Thoracic aorta (tissue), 2 donors: ENCODE data around the gene PLPP6. TPM values are rescaled to one million over a fixed set of nuclear protein-coding genes. Genes with fewer than 3 reads are reported as not detected.

ENCODE experiments used
- ATAC-seq: fragments of 150-250 bp; one replicate; pipeline ENCODE4 v1.8.0; 2017; ENCODE audit warnings: low read depth; ENCODE audit not compliant: insufficient number of reproducible peaks, low FRiP score
- DNase-seq: peaks from one replicate; pipeline ENCODE4 v3.0.0-alpha.2; 2020; ENCODE audit warnings: low spot score
- H3K27ac ChIP-seq, 2 donors: fragments of 200-600 bp; sonication (generic); 1 replicate in 1 of 2; 2 replicates in 1 of 2; pipeline ENCODE4 v1.5.1; 2016; ENCODE audit warnings: mild to moderate bottlenecking in 2 of 2, moderate library complexity in 2 of 2
- H3K27me3 ChIP-seq: fragments of 200-600 bp; sonication (generic); replicated peaks from 2 replicates; pipeline ENCODE4 v1.6.0; 2016; ENCODE audit warnings: mild to moderate bottlenecking; ENCODE audit not compliant: insufficient read depth
- H3K36me3 ChIP-seq: fragments of 200-600 bp; sonication (generic); one replicate; pipeline ENCODE4 v1.5.1; 2016
- H3K4me1 ChIP-seq, 2 donors: fragments of 200-600 bp; sonication (generic); 1 replicate in 1 of 2; 2 replicates in 1 of 2; pipeline versions ENCODE4 v1.5.1 to v1.6.0; 2016; ENCODE audit warnings: low read depth in 2 of 2, mild to moderate bottlenecking in 1 of 2; ENCODE audit not compliant: control insufficient read depth in 1 of 2
- H3K4me3 ChIP-seq: fragments of 200-600 bp; sonication (generic); 2 replicates; pipeline ENCODE4 v1.5.1; 2016; ENCODE audit warnings: mild to moderate bottlenecking
- H3K9me3 ChIP-seq: fragments of 200-600 bp; sonication (generic); 2 replicates; pipeline ENCODE4 v1.5.1; 2016
- total RNA-seq, 2 donors: library from RNA; depleted of rRNA; stranded (reverse); fragments of >200 nt; gene quantifications; one replicate each; pipeline versions ENCODE4 v1.1.0 to v1.2.3, GENCODE V29; 2016
- TF ChIP-seq, protein P1 (sequence below): fragments of 200-600 bp; sonication (generic); IDR thresholded peaks from one replicate; pipeline ENCODE4 v1.5.1; 2019; ENCODE audit warnings: antibody characterized with exemption

PLPP6 gene
- total RNA-seq, 2 donors from 2014 or later = 4.5 to 5.0 TPM

DNA sequence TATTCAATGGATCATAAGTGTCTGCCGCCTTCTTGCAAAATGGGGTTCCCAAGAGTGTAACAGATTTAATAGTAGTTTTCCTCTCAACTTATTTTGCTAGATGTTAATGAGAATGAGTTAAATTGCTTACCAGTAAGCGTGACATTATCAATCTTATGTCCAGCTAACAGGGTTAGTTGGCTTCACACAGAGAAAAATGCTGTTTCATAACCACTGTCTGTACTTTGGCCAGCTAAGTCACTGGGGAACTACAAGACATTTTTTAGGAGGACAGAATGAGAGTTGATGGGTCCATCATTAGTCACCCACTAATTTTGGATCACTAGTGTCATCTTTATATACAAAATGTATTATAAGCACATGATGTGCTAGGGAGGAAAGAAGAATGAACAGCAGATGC lies 18.7 kb downstream of the PLPP6 start:
- TF ChIP-seq, protein P1, sequence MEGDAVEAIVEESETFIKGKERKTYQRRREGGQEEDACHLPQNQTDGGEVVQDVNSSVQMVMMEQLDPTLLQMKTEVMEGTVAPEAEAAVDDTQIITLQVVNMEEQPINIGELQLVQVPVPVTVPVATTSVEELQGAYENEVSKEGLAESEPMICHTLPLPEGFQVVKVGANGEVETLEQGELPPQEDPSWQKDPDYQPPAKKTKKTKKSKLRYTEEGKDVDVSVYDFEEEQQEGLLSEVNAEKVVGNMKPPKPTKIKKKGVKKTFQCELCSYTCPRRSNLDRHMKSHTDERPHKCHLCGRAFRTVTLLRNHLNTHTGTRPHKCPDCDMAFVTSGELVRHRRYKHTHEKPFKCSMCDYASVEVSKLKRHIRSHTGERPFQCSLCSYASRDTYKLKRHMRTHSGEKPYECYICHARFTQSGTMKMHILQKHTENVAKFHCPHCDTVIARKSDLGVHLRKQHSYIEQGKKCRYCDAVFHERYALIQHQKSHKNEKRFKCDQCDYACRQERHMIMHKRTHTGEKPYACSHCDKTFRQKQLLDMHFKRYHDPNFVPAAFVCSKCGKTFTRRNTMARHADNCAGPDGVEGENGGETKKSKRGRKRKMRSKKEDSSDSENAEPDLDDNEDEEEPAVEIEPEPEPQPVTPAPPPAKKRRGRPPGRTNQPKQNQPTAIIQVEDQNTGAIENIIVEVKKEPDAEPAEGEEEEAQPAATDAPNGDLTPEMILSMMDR = no peak
- Histone ChIP-seq H3K4me3 (peak overlapping the region; percentile 89), H3K36me3 (no peaks in the 10 kb centered on the region), H3K9me3 (no peaks in the 10 kb centered on the region), H3K4me1 (peaks cover 11 to 45% of the 10 kb centered on the region in 2 donors), H3K27me3 (no peaks in the 10 kb centered on the region), H3K27ac (peak overlapping the region; percentile 96 to 97)
- DNase-seq = no peak
- ATAC-seq = no peak

DNA sequence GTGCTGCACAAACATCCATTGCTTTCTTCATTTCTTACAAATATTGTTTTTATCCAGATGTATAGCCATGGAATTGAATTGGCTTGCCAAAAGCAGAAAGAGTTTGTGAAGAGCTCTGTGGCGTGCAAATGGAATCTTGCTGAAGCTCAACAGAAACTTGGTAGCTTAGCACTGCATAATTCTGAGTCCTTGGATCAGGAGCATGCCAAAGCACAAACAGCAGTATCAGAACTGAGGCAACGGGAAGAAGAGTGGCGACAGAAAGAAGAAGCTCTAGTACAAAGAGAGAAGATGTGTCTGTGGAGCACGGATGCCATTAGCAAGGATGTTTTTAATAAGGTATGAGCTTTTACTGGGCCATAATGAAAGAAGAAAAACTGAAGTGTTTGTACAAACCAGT lies 22.7 kb downstream of the PLPP6 start:
- TF ChIP-seq, protein P1 = no peak
- Histone ChIP-seq H3K4me3 (no peak overlapping the region), H3K27me3 (no peaks in the 10 kb centered on the region), H3K9me3 (no peaks in the 10 kb centered on the region), H3K27ac (no peak overlapping the region), H3K36me3 (no peaks in the 10 kb centered on the region), H3K4me1 (peaks cover 44 to 86% of the 10 kb centered on the region in 2 donors)
- ATAC-seq = no peak
- DNase-seq = no peak

DNA sequence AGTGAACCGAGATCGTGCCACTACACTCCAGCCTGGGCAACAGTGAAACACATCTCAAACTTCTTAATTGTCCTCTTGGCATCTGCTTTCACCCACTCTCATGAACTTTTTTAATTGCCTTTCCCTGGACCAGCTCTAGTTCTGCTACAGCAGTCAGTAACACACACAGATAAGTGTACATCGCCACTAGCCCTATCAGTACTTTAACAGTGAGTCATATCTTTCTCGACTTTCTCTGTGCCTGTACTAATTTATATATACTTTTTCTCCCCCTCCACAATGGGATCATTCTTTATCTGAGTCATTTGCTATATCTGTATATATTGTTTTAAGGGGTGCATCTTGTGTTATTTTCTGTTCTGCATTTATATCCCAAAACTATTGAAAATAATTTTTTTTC lies 24.0 kb downstream of the PLPP6 start:
- TF ChIP-seq, protein P1 = no peak
- ATAC-seq (no peak), DNase-seq (no peak)
- Histone ChIP-seq H3K27me3 (no peaks in the 10 kb centered on the region), H3K9me3 (no peaks in the 10 kb centered on the region), H3K4me3 (no peak overlapping the region), H3K27ac (peak overlapping the region; percentile 1 to 66), H3K36me3 (no peaks in the 10 kb centered on the region), H3K4me1 (peaks cover 44 to 93% of the 10 kb centered on the region in 2 donors)

DNA sequence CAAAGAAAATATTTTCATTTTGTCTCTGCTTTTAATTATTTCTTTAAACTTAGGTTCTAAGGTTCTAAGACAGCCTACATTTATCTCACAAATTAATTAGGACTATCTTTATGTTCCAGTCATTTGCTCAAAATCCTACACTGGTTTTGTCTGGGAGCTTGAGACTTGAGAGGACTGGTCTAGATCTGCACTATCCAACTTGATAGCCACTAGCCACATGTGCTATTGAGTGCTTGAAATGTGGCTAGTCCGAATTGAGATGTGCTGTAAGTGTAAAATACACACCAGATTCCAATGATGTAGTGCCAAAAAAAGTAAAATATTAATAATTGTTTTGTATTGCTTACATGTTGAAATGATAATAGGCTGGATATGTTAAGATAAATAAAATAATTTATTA lies 24.5 kb downstream of the PLPP6 start:
- H3K4me1 ChIP-seq = peaks cover 40 to 88% of the 10 kb centered on the region in 2 donors
- DNase-seq (no peak), ATAC-seq (no peak)

DNA sequence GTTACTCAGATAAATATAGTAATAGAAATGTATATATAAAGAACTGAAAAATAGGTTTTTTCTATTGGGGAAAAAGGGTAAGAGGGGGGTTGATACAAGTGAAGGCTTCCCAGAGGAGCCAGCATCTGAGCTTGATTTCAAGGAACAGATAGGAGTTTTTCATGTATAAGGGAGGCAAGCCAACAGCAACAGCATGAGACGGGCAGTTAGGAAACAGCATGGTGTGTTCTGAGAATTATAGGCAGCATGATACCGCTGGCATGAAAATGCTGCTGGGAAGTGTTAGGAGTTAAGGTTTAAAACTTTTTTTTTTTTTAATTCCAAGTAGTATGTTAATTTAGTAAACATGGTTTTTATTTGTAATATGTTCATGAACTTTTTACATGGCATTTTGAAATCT lies 26.9 kb downstream of the PLPP6 start:
- DNase-seq = no peak
- Histone ChIP-seq H3K27ac (peak overlapping the region; percentile 16 to 29), H3K4me3 (no peak overlapping the region), H3K9me3 (no peaks in the 10 kb centered on the region), H3K36me3 (no peaks in the 10 kb centered on the region), H3K27me3 (no peaks in the 10 kb centered on the region), H3K4me1 (peaks cover 41 to 85% of the 10 kb centered on the region in 2 donors)
- ATAC-seq = peak; percentile 52
- TF ChIP-seq, protein P1 = no peak

More for the DNA sequence above, 24.5 kb downstream of the PLPP6 start:
- H3K36me3 ChIP-seq = no peaks in the 10 kb centered on the region
- H3K4me3 ChIP-seq = no peak overlapping the region
- TF ChIP-seq, protein P1 = no peak
- H3K9me3 ChIP-seq = no peaks in the 10 kb centered on the region
- peak overlapping the region; percentile 1 to 66 for H3K27ac ChIP-seq
- H3K27me3 ChIP-seq = no peaks in the 10 kb centered on the region
